ENCODE results near the gene MLIP.
"Not testable (repeated sequence)": the region's sequence is repeated elsewhere in the genome, so short reads cannot be mapped to it uniquely, and the experiment has no call there.

The MLIP gene

GRCh38 chr6:54204921-54205591 is 93.8 kb downstream of the MLIP start:
- no peak overlapping the region for H3K4me3 ChIP-seq (ENCODE audit: low read depth, low read length)
- TF ChIP-seq, protein P1, sequence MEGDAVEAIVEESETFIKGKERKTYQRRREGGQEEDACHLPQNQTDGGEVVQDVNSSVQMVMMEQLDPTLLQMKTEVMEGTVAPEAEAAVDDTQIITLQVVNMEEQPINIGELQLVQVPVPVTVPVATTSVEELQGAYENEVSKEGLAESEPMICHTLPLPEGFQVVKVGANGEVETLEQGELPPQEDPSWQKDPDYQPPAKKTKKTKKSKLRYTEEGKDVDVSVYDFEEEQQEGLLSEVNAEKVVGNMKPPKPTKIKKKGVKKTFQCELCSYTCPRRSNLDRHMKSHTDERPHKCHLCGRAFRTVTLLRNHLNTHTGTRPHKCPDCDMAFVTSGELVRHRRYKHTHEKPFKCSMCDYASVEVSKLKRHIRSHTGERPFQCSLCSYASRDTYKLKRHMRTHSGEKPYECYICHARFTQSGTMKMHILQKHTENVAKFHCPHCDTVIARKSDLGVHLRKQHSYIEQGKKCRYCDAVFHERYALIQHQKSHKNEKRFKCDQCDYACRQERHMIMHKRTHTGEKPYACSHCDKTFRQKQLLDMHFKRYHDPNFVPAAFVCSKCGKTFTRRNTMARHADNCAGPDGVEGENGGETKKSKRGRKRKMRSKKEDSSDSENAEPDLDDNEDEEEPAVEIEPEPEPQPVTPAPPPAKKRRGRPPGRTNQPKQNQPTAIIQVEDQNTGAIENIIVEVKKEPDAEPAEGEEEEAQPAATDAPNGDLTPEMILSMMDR (IDR thresholded peaks at IDR 0.05; ENCODE audit: low read depth, low read length, missing control alignments): no peak
- DNase-seq (ENCODE audit: low read depth): no peak

GRCh38 chr6:54206510-54206909 is 95.3 kb downstream of the MLIP start:
- no peak overlapping the region for H3K4me3 ChIP-seq (ENCODE audit: low read depth, low read length)
- no peak for DNase-seq (ENCODE audit: low read depth)
- TF ChIP-seq, protein P1 (IDR thresholded peaks at IDR 0.05; ENCODE audit: low read depth, low read length, missing control alignments): no peak

DNA sequence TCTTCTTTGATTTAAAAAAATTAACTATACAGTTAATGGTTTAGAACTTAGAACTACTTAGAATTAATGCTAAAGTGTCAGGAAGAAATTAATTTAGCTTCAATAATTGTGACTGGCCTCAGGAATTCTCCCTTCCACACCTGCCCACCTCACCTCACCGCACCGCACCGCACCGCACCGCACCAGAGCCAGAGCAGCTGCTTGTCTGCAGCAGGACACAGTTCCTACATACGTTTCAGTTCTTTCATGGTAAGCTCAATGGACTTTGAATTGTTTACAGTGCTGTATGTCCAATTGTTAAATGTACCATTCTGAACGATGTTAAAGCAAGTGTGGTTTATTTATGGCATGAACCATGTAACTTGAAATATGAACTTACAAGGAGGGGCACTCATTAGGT is 98.7 kb downstream of the MLIP start:
- not testable (repeated sequence) for H3K4me3 ChIP-seq (ENCODE audit: low read depth, low read length); DNase-seq (ENCODE audit: low read depth)

DNA sequence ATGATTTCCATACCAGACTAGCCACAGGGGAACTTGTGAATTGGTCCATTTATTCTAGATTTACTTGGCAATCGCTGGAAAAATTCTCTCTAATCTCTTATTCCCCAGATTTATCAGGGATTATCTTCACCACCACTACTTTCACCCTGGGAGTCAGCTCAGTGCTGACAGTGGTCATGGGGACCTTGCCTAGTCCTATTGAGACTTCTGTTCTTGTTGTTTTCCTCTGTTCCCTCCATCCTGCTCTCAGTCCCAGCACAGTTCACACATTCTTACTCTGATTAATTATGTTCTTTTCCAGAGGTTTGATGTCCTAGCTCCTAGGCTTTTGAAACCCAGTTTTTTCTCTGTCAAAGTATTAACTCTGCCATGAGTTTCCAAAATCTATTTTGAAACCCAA is 103.0 kb downstream of the MLIP start:
- no peak for DNase-seq (ENCODE audit: low read depth)
- no peak overlapping the region for H3K4me3 ChIP-seq (ENCODE audit: low read depth, low read length)
- TF ChIP-seq, protein P1 (IDR thresholded peaks at IDR 0.05; ENCODE audit: low read depth, low read length, missing control alignments): no peak

- no peak for DNase-seq (ENCODE audit: low read depth)
- TF ChIP-seq, protein P1 (IDR thresholded peaks at IDR 0.05; ENCODE audit: low read depth, low read length, missing control alignments): no peak
- H3K4me3 ChIP-seq (ENCODE audit: low read depth, low read length): no peak overlapping the region
Observed at GRCh38 chr6:54216336-54216735, 105.1 kb downstream of the MLIP start.

GRCh38 chr6:54217018-54217417 is 105.8 kb downstream of the MLIP start:
- H3K4me3 ChIP-seq (ENCODE audit: low read depth, low read length): no peak overlapping the region
- TF ChIP-seq, protein P1 (IDR thresholded peaks at IDR 0.05; ENCODE audit: low read depth, low read length, missing control alignments): no peak
- DNase-seq (ENCODE audit: low read depth): no peak

DNA sequence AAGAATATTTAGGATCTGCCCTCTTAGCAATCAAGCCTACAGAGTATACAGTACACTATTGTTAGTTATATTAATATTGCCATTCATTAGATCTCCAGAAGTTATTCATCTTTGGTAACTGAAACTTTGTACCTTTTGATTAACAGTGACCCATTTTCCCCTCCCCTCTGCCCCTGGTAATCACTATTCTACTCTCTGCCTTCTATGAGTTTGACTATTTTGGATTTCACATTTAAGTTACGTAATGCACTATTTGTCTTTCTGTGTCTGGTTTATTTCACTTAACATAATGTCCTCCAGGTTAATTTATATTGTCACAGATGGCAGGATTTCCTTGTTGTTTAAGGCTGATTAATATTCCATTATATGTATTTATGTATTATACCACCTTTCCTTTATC is 111.0 kb downstream of the MLIP start:
- TF ChIP-seq, protein P1 (IDR thresholded peaks at IDR 0.05; ENCODE audit: low read depth, low read length, missing control alignments): no peak
- H3K4me3 ChIP-seq (ENCODE audit: low read depth, low read length): no peak overlapping the region
- no peak for DNase-seq (ENCODE audit: low read depth)
